ENCODE measurements around the gene GHR. TPM values are rescaled to one million over a fixed set of nuclear protein-coding genes. Genes with fewer than 3 reads are reported as not detected.

The GHR gene
- total RNA-seq, 2 donors from 2014 or later: 6.4 to 12.8 TPM

DNA sequence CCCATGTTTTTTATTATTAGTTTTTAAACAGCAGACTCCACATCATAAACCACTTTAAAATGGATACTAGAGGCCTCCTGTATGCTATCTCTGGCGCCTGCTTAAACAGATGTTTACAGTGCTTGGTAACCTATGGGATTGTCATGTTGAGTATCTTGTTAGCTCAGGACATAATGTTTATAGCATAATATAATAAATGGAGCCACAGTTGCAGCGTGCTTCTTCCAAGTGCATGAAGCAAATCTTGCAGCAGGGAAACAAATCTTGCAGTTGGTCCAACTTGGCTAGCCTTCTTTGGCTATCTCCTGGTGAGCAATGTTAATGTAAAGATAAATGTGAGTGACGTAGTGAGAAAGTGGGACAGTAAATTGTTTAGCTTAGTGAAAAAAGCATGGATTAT, 2.8 kb downstream of the GHR start:
- Histone ChIP-seq H3K9me3 (no peaks in the 10 kb centered on the region), H3K4me1 (ENCODE audit: control insufficient read depth in 1 of 2, low read depth in 2 of 2) (peaks cover 0 to 18% of the 10 kb centered on the region in 2 donors), H3K27ac (no peak overlapping the region), H3K27me3 (replicated peaks; ENCODE audit: insufficient read depth) (no peaks in the 10 kb centered on the region), H3K4me3 (no peak overlapping the region), H3K36me3 (no peaks in the 10 kb centered on the region)
- no peak for TF ChIP-seq CTCF (IDR thresholded peaks at IDR 0.05)
- ATAC-seq (ENCODE audit: insufficient number of reproducible peaks, low FRiP score, low read depth) (no peak), DNase-seq (ENCODE audit: low spot score) (no peak)

GRCh38 chr5:42429694-42430093, 6.5 kb downstream of the GHR start:
- no peaks in the 10 kb centered on the region for H3K9me3 ChIP-seq
- H3K36me3 ChIP-seq: no peaks in the 10 kb centered on the region

GRCh38 chr5:42434047-42434724, 10.9 kb downstream of the GHR start:
- no peak for DNase-seq (ENCODE audit: low spot score)
- Histone ChIP-seq H3K4me1 (ENCODE audit: control insufficient read depth in 1 of 2, low read depth in 2 of 2) (peaks cover 9 to 41% of the 10 kb centered on the region in 2 donors), H3K27ac (no peak overlapping the region), H3K9me3 (no peaks in the 10 kb centered on the region), H3K36me3 (no peaks in the 10 kb centered on the region), H3K4me3 (no peak overlapping the region), H3K27me3 (replicated peaks; ENCODE audit: insufficient read depth) (no peaks in the 10 kb centered on the region)
- TF ChIP-seq CTCF (IDR thresholded peaks at IDR 0.05): no peak
- ATAC-seq (ENCODE audit: insufficient number of reproducible peaks, low FRiP score, low read depth): no peak

More at GRCh38 chr5:42429694-42430093, 6.5 kb downstream of the GHR start:
- Histone ChIP-seq H3K4me1 (ENCODE audit: control insufficient read depth in 1 of 2, low read depth in 2 of 2) (peaks cover 9 to 43% of the 10 kb centered on the region in 2 donors), H3K27me3 (replicated peaks; ENCODE audit: insufficient read depth) (no peaks in the 10 kb centered on the region), H3K4me3 (no peak overlapping the region), H3K27ac (no peak overlapping the region)
- no peak for ATAC-seq (ENCODE audit: insufficient number of reproducible peaks, low FRiP score, low read depth)
- no peak for DNase-seq (ENCODE audit: low spot score)
- TF ChIP-seq CTCF (IDR thresholded peaks at IDR 0.05): no peak

GRCh38 chr5:42436051-42436450, 12.8 kb downstream of the GHR start:
- no peak for TF ChIP-seq CTCF (IDR thresholded peaks at IDR 0.05)
- ATAC-seq (ENCODE audit: insufficient number of reproducible peaks, low FRiP score, low read depth) (no peak), DNase-seq (ENCODE audit: low spot score) (no peak)
- H3K27me3 ChIP-seq (replicated peaks; ENCODE audit: insufficient read depth): no peaks in the 10 kb centered on the region
- no peak overlapping the region for H3K4me3 ChIP-seq
- no peaks in the 10 kb centered on the region for H3K9me3 ChIP-seq
- H3K36me3 ChIP-seq: no peaks in the 10 kb centered on the region
- H3K27ac ChIP-seq: no peak overlapping the region
- H3K4me1 ChIP-seq (ENCODE audit: control insufficient read depth in 1 of 2, low read depth in 2 of 2): peaks cover 9 to 32% of the 10 kb centered on the region in 2 donors

DNA sequence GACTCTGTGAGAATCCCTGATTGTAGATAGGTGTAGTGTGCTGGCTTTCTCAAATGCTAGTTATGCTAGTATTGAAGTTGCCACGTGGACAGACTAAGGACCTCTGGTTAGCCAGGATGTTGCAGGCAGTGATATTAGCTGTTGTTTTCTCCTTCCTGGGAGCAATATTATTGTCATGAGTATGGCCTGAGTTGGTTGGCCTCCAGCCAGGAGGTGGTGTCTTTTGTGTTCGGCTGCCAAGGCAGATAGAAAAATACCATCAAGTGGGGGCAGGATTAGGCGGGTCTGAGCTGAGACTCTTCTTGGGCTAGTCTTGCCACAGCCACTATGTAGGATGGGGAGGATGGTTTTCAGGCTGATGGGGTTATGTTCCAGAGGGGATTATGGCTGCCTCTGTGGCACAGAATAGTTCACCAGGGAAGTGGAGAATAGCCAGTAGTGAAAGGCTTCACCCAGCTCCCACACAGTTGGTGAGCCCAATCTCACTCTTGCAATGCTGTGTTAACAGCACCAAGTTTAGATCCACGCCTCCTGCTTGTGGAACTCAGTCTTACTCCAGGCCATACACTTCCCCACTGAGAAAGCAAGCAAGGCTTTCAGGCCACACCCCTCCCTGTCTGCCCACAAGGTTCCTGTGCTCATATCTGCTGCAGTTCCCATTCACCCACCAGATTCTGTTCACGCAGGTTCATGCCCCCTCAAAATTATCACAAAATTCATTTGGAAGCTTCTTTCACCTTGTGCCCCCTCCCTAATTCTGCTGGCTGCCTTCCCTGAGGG, 31.2 kb downstream of the GHR start:
- no peak for DNase-seq (ENCODE audit: low spot score)
- H3K9me3 ChIP-seq: no peaks in the 10 kb centered on the region
- H3K36me3 ChIP-seq: no peaks in the 10 kb centered on the region
- no peaks in the 10 kb centered on the region for H3K4me1 ChIP-seq (ENCODE audit: control insufficient read depth in 1 of 2, low read depth in 2 of 2)
- TF ChIP-seq CTCF (IDR thresholded peaks at IDR 0.05): no peak
- H3K4me3 ChIP-seq: no peak overlapping the region
- no peak for ATAC-seq (ENCODE audit: insufficient number of reproducible peaks, low FRiP score, low read depth)
- H3K27me3 ChIP-seq (replicated peaks; ENCODE audit: insufficient read depth): no peaks in the 10 kb centered on the region
- no peak overlapping the region for H3K27ac ChIP-seq
